ENCODE results near the gene FAM110C.

GRCh38 chr2:46131-46470 is 204 bp downstream of the FAM110C start:
- TF ChIP-seq POLR2A (IDR thresholded peaks at IDR 0.05; ENCODE audit: low read depth, low read length) (no peak), POLR2AphosphoS5 (IDR thresholded peaks at IDR 0.05; ENCODE audit: low read depth, low read length) (no peak)
